C1 segment of cervical spinal cord (tissue), 14 donors: ENCODE data around the gene CMTM7.

ENCODE experiments used
- DNase-seq, 14 donors: peaks; one replicate each; lab custom pipeline; 2025; lab: John Stamatoyannopoulos, UW

The CMTM7 gene

GRCh38 chr3:32391643-32392535 is at the start of gene CMTM7:
CMTM7 (plus strand) TSS chr3:32391853; CDS start chr3:32391907, 54 bp downstream.
- peak in 5 of 14 donors; percentile 6 to 43 (median 32) for DNase-seq

GRCh38 chr3:32347343-32348125 is 44.1 kb upstream of the CMTM7 start:
- DNase-seq, result no peak

GRCh38 chr3:32349184-32349583 is 42.5 kb upstream of the CMTM7 start:
- DNase-seq, result no peak

GRCh38 chr3:32352563-32352962 is 39.1 kb upstream of the CMTM7 start:
- no peak for DNase-seq

- no peak for DNase-seq
Measured at GRCh38 chr3:32353351-32353750, 38.3 kb upstream of the CMTM7 start.

- DNase-seq, result no peak
Measured at GRCh38 chr3:32354362-32354778, 37.3 kb upstream of the CMTM7 start.

GRCh38 chr3:32355751-32356291 is 35.8 kb upstream of the CMTM7 start:
- DNase-seq, result no peak

- no peak for DNase-seq
Measured at GRCh38 chr3:32359766-32360492, 31.7 kb upstream of the CMTM7 start.

GRCh38 chr3:32360493-32360827 is 31.2 kb upstream of the CMTM7 start:
- DNase-seq, result no peak

GRCh38 chr3:32366638-32367397 is 24.8 kb upstream of the CMTM7 start:
- no peak for DNase-seq

- no peak for DNase-seq
Measured at GRCh38 chr3:32367442-32367841, 24.2 kb upstream of the CMTM7 start.

GRCh38 chr3:32371461-32372212 is 20.0 kb upstream of the CMTM7 start:
- DNase-seq, result no peak

GRCh38 chr3:32372213-32372490 is 19.5 kb upstream of the CMTM7 start:
- DNase-seq, result no peak

- DNase-seq, result no peak
Measured at GRCh38 chr3:32373276-32373675, 18.4 kb upstream of the CMTM7 start.

GRCh38 chr3:32373844-32374243 is 17.8 kb upstream of the CMTM7 start:
- no peak for DNase-seq

GRCh38 chr3:32374788-32375595 is 16.7 kb upstream of the CMTM7 start:
- peak in 9 of 14 donors; percentile 2 to 58 (median 17) for DNase-seq

- DNase-seq, result no peak
Measured at GRCh38 chr3:32375596-32375930, 16.1 kb upstream of the CMTM7 start.

- peak in 1 of 14 donors; percentile 1 for DNase-seq
Measured at GRCh38 chr3:32376115-32376514, 15.5 kb upstream of the CMTM7 start.

- no peak for DNase-seq
Measured at GRCh38 chr3:32379831-32380500, 11.7 kb upstream of the CMTM7 start.
